Liver (tissue), 9 donors: ENCODE data around the gene GMDS. TPM values are rescaled to one million over a fixed set of nuclear protein-coding genes. Genes with fewer than 3 reads are reported as not detected.
A peak's percentile ranks its signal among the peaks of the same experiment; 100 is the strongest.

Experiments used
- DNase-seq: peaks from one replicate; pipeline ENCODE4 v3.0.0-alpha.2; 2017; ENCODE audit warnings: low spot score
- H3K27ac ChIP-seq, 2 donors: one replicate each; pipeline ENCODE4 v1.7.0; 2013; ENCODE audit warnings: inconsistent platforms in 2 of 2, low read length in 2 of 2, control low read depth in 1 of 2, low read depth in 1 of 2, mild to moderate bottlenecking in 1 of 2
- H3K27me3 ChIP-seq, 4 donors: one replicate each; pipeline versions ENCODE4 v1.6.1 to v1.7.0; 2013; ENCODE audit warnings: low read length in 3 of 4, inconsistent platforms in 1 of 4, mild to moderate bottlenecking in 1 of 4, moderate library complexity in 1 of 4; ENCODE audit not compliant: control insufficient read depth in 4 of 4, insufficient read depth in 4 of 4
- H3K36me3 ChIP-seq, 4 donors: one replicate each; pipeline versions ENCODE4 v1.6.1 to v1.7.0; 2013; ENCODE audit warnings: low read length in 3 of 4, mild to moderate bottlenecking in 3 of 4, low read depth in 1 of 4, moderate library complexity in 1 of 4; ENCODE audit not compliant: control insufficient read depth in 4 of 4, insufficient read depth in 3 of 4
- H3K4me1 ChIP-seq, 4 donors: one replicate each; pipeline versions ENCODE4 v1.6.1 to v1.7.0; 2013; ENCODE audit warnings: low read length in 3 of 4, mild to moderate bottlenecking in 3 of 4, moderate library complexity in 1 of 4; ENCODE audit not compliant: control insufficient read depth in 4 of 4, insufficient read depth in 4 of 4
- H3K4me3 ChIP-seq, 3 donors: one replicate each; pipeline versions ENCODE4 v1.6.1 to v1.7.0; 2013; ENCODE audit warnings: low read length in 3 of 3, control low read depth in 1 of 3, low read depth in 1 of 3, mild to moderate bottlenecking in 1 of 3
- H3K9ac ChIP-seq, 2 donors: one replicate each; pipeline ENCODE4 v1.7.0; 2013; ENCODE audit warnings: low read length in 2 of 2, mild to moderate bottlenecking in 2 of 2, moderate library complexity in 2 of 2, control low read depth in 1 of 2, low read depth in 1 of 2
- H3K9me3 ChIP-seq, 4 donors: one replicate each; pipeline versions ENCODE4 v1.6.1 to v1.7.0; 2013; ENCODE audit warnings: low read length in 3 of 4; ENCODE audit not compliant: control insufficient read depth in 4 of 4
- ATF3 ChIP-seq: IDR thresholded peaks from 2 replicates; pipeline ENCODE4 v1.6.1; 2016; ENCODE audit warnings: antibody characterized with exemption
- CTCF ChIP-seq: fragments of 150-350 bp; IDR thresholded peaks from 2 replicates; pipeline ENCODE4 v1.5.1; 2017; ENCODE audit warnings: improper control_type of control experiment, low read depth, low read length; ENCODE audit not compliant: missing input control
- EGR1 ChIP-seq, 2 donors: IDR thresholded peaks; 2 replicates each; pipeline ENCODE4 v1.6.1; 2016 to 2018; ENCODE audit warnings: antibody characterized with exemption in 2 of 2, low read depth in 2 of 2
- FOXA1 ChIP-seq: IDR thresholded peaks from 2 replicates; pipeline ENCODE4 v1.6.1; 2016; ENCODE audit warnings: antibody characterized with exemption
- FOXA2 ChIP-seq: IDR thresholded peaks from 2 replicates; pipeline ENCODE4 v1.6.1; 2016; ENCODE audit warnings: antibody characterized with exemption
- GABPA ChIP-seq, 2 donors: IDR thresholded peaks in 1 of 2; conservative IDR thresholded peaks in 1 of 2; 2 replicates each; pipeline ENCODE4 v1.6.1; 2016; ENCODE audit warnings: antibody characterized with exemption in 2 of 2, mild to moderate bottlenecking in 1 of 2, moderate library complexity in 1 of 2
- HNF4A ChIP-seq, 2 donors: conservative IDR thresholded peaks; 2 replicates each; pipeline ENCODE4 v1.6.1; 2016; ENCODE audit warnings: antibody characterized with exemption in 2 of 2, mild to moderate bottlenecking in 2 of 2
- HNF4G ChIP-seq: IDR thresholded peaks from 2 replicates; pipeline ENCODE4 v1.6.1; 2016; ENCODE audit warnings: antibody characterized with exemption
- JUND ChIP-seq, 2 donors: IDR thresholded peaks; 2 replicates each; pipeline ENCODE4 v1.6.1; 2016; ENCODE audit warnings: antibody characterized with exemption in 2 of 2
- NR2F2 ChIP-seq: IDR thresholded peaks from 2 replicates; pipeline ENCODE4 v1.6.1; 2016; ENCODE audit warnings: antibody characterized with exemption
- RAD21 ChIP-seq, 2 donors: IDR thresholded peaks; 2 replicates each; pipeline ENCODE4 v1.6.1; 2016; ENCODE audit warnings: antibody characterized with exemption in 2 of 2, mild to moderate bottlenecking in 2 of 2
- RXRA ChIP-seq, 2 donors: IDR thresholded peaks; 2 replicates each; pipeline ENCODE4 v1.6.1; 2017 to 2018; ENCODE audit warnings: antibody characterized with exemption in 2 of 2, mild to moderate bottlenecking in 1 of 2
- SP1 ChIP-seq: IDR thresholded peaks from 2 replicates; pipeline ENCODE4 v1.6.1; 2018; ENCODE audit warnings: antibody characterized with exemption, mild to moderate bottlenecking
- TAF1 ChIP-seq: conservative IDR thresholded peaks from 2 replicates; pipeline ENCODE4 v1.6.1; 2016; ENCODE audit warnings: antibody characterized with exemption, mild to moderate bottlenecking
- YY1 ChIP-seq: IDR thresholded peaks from 2 replicates; pipeline ENCODE4 v1.6.1; 2016; ENCODE audit warnings: antibody characterized with exemption, mild to moderate bottlenecking
- ZBTB33 ChIP-seq: IDR thresholded peaks from 2 replicates; pipeline ENCODE4 v1.6.1; 2016; ENCODE audit warnings: antibody characterized with exemption
- WGBS: extraction: QIAGEN DNeasy Blood & Tissue Kit; methylation state at CpG from one replicate; pipeline ENCODE4 v1.1.7; 2013; 5-methylcytosine and 5-hydroxymethylcytosine counted together
- polyA plus RNA-seq, 2 donors: library from polyadenylated mRNA; stranded (reverse) in 1 of 2; unstranded in 1 of 2; fragments of 200-250 nt in 1 of 2; fragments of >200 nt in 1 of 2; fragmentation: Nextera tagmentation in 1 of 2; extraction: Ambion mirVana in 1 of 2; gene quantifications; one replicate each; pipeline versions ENCODE4 v1.2.1 to v1.2.3, GENCODE V29; 2013 to 2015
- total RNA-seq, 2 donors: library from RNA; depleted of rRNA; stranded (reverse); fragments of >200 nt; gene quantifications; one replicate each; pipeline ENCODE4 v1.2.3, GENCODE V29; 2014
- TF ChIP-seq, protein P1 (sequence below): IDR thresholded peaks from 2 replicates; pipeline ENCODE4 v1.6.1; 2016; ENCODE audit warnings: antibody characterized with exemption
- TF ChIP-seq, protein P2 (sequence below): IDR thresholded peaks from 2 replicates; pipeline ENCODE4 v1.6.1; 2016; ENCODE audit warnings: antibody characterized with exemption, mild to moderate bottlenecking
- donor health status: healthy.
- donor health status: healthy.
- donor health status: healthy.
- donor health status: healthy.
- donor health status: healthy.

The GMDS gene
- total and polyA plus RNA-seq, 4 donors, result 3.5 to 15.6 (median 13.0) TPM

DNA sequence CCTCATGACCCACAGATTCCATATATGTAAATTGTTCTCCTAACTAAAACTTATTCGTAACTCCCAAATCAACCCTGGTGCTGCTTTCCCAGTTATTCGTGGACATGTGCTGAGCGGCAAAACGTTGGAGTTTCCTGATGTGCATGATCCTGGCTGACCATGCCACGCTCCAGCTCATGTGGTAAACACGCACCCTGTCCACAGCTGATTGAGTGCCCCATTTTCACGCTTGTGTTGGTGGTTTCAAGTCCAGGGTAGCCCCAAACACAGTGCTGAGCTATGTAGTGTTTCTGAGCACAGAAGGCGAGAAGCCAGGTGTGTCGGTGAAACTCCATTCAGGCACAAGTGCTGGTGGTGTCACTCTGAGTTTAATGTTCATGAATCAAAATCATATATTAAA lies 654.8 kb downstream of the GMDS start:
- no peak overlapping the region for H3K4me3 ChIP-seq
- H3K36me3 ChIP-seq, result no peaks in the 10 kb centered on the region
- H3K9me3 ChIP-seq, result no peaks in the 10 kb centered on the region
- no peak for TF ChIP-seq ATF3
- TF ChIP-seq NR2F2, result no peak
- TF ChIP-seq FOXA2, result no peak
- TF ChIP-seq HNF4G, result no peak
- TF ChIP-seq, protein P1, sequence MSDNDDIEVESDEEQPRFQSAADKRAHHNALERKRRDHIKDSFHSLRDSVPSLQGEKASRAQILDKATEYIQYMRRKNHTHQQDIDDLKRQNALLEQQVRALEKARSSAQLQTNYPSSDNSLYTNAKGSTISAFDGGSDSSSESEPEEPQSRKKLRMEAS, result no peak
- TF ChIP-seq TAF1, result no peak
- no peak for TF ChIP-seq CTCF
- no peak for TF ChIP-seq EGR1 (IDR thresholded peaks at IDR 0.05; ENCODE audit: low read depth in 2 of 2)
- TF ChIP-seq ZBTB33, result no peak
- no peak for TF ChIP-seq YY1
- no peak for TF ChIP-seq HNF4A (conservative IDR thresholded peaks at IDR 0.05)
- no peak overlapping the region for H3K27ac ChIP-seq
- DNase-seq, result peak; percentile 19
- 91% methylated on average over 9 of the region's 9 CpGs for WGBS
- no peak overlapping the region for H3K9ac ChIP-seq
- no peaks in the 10 kb centered on the region for H3K4me1 ChIP-seq
- peaks cover 0 to 2% (median 0%) of the 10 kb centered on the region in 4 donors for H3K27me3 ChIP-seq

- H3K9me3 ChIP-seq, result no peaks in the 10 kb centered on the region
- H3K27me3 ChIP-seq, result no peaks in the 10 kb centered on the region
- no peak overlapping the region for H3K9ac ChIP-seq
- no peak for DNase-seq
- H3K4me3 ChIP-seq, result no peak overlapping the region
- H3K27ac ChIP-seq, result no peak overlapping the region
- no peaks in the 10 kb centered on the region for H3K36me3 ChIP-seq
- no peaks in the 10 kb centered on the region for H3K4me1 ChIP-seq
- TF ChIP-seq EGR1 (IDR thresholded peaks at IDR 0.05; ENCODE audit: low read depth in 2 of 2) (no peak), FOXA2 (no peak), HNF4A (conservative IDR thresholded peaks at IDR 0.05) (no peak), CTCF (no peak), RAD21 (IDR thresholded peaks at IDR 0.05) (no peak), HNF4G (no peak), ATF3 (no peak), JUND (IDR thresholded peaks at IDR 0.05) (no peak), GABPA (IDR thresholded peaks at IDR 0.05 in 1 of 2, conservative IDR thresholded peaks at IDR 0.05 in 1 of 2) (no peak), YY1 (no peak), TAF1 (no peak), ZBTB33 (no peak), SP1 (no peak), RXRA (IDR thresholded peaks at IDR 0.05) (no peak), FOXA1 (no peak)
- TF ChIP-seq, protein P1, result no peak
- TF ChIP-seq, protein P2, sequence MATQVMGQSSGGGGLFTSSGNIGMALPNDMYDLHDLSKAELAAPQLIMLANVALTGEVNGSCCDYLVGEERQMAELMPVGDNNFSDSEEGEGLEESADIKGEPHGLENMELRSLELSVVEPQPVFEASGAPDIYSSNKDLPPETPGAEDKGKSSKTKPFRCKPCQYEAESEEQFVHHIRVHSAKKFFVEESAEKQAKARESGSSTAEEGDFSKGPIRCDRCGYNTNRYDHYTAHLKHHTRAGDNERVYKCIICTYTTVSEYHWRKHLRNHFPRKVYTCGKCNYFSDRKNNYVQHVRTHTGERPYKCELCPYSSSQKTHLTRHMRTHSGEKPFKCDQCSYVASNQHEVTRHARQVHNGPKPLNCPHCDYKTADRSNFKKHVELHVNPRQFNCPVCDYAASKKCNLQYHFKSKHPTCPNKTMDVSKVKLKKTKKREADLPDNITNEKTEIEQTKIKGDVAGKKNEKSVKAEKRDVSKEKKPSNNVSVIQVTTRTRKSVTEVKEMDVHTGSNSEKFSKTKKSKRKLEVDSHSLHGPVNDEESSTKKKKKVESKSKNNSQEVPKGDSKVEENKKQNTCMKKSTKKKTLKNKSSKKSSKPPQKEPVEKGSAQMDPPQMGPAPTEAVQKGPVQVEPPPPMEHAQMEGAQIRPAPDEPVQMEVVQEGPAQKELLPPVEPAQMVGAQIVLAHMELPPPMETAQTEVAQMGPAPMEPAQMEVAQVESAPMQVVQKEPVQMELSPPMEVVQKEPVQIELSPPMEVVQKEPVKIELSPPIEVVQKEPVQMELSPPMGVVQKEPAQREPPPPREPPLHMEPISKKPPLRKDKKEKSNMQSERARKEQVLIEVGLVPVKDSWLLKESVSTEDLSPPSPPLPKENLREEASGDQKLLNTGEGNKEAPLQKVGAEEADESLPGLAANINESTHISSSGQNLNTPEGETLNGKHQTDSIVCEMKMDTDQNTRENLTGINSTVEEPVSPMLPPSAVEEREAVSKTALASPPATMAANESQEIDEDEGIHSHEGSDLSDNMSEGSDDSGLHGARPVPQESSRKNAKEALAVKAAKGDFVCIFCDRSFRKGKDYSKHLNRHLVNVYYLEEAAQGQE, result no peak
- 59% methylated on average over 6 of the region's 6 CpGs for WGBS
Measured at GRCh38 chr6:1589208-1589607, 656.2 kb downstream of the GMDS start.
